Gastrocnemius medialis (tissue), 4 donors: ENCODE data around the gene MYOM3. TPM values are rescaled to one million over a fixed set of nuclear protein-coding genes. Genes with fewer than 3 reads are reported as not detected.

Source experiments
- ATAC-seq, 2 donors: fragments of 150-250 bp; one replicate each; pipeline ENCODE4 v1.9.1; 2016
- DNase-seq, 2 donors: peaks; one replicate each; pipeline ENCODE4 v3.0.0-alpha.2; 2019
- H3K27ac ChIP-seq, 4 donors: fragments of 200-600 bp; sonication (generic); 1 replicate in 1 of 4; 2 replicates in 3 of 4; pipeline ENCODE4 v1.5.1; 2016 to 2018; ENCODE audit warnings: mild to moderate bottlenecking in 2 of 4, moderate library complexity in 1 of 4
- H3K27me3 ChIP-seq, 3 donors: fragments of 200-600 bp; sonication (generic) in 2 of 3; 1 replicate in 1 of 3; 2 replicates in 2 of 3; pipeline versions ENCODE4 v1.5.1 to v1.6.0; 2016 to 2019; ENCODE audit warnings: mild to moderate bottlenecking in 1 of 3, moderate library complexity in 1 of 3
- H3K36me3 ChIP-seq, 2 donors: fragments of 200-600 bp; sonication (generic) in 1 of 2; one replicate each; pipeline ENCODE4 v1.5.1; 2017 to 2018
- H3K4me1 ChIP-seq, 2 donors: fragments of 200-600 bp; sonication (generic) in 1 of 2; one replicate each; pipeline ENCODE4 v1.5.1; 2016 to 2017; ENCODE audit warnings: mild to moderate bottlenecking in 2 of 2
- H3K4me3 ChIP-seq, 4 donors: fragments of 200-600 bp; sonication (generic) in 3 of 4; 1 replicate in 1 of 4; 2 replicates in 3 of 4; pipeline ENCODE4 v1.5.1; 2016 to 2019; ENCODE audit warnings: mild to moderate bottlenecking in 2 of 4
- H3K9me3 ChIP-seq, 3 donors: fragments of 200-600 bp; sonication (generic) in 2 of 3; 1 replicate in 1 of 3; 2 replicates in 2 of 3; pipeline ENCODE4 v1.5.1; 2016 to 2019
- POLR2A ChIP-seq, 2 donors: fragments of 450-650 bp; IDR thresholded peaks; one replicate each; pipeline ENCODE4 v1.6.1; 2017; ENCODE audit warnings: antibody characterized with exemption in 2 of 2, mild to moderate bottlenecking in 2 of 2, moderate library complexity in 2 of 2
- in situ Hi-C, 4 donors: fragments of 200-750 bp; cut with MboI; loops; one replicate each; pipeline versions ENCODE4 v1.15.0 to v1.8.0; 2017; ENCODE audit warnings: low sequenced_read_pairs in 4 of 4
- intact Hi-C: fragments of 100-400 bp; cut with DNase I; formaldehyde crosslinking; loops from one replicate; pipeline ENCODE4 v1.15.1; 2023; ENCODE audit warnings: low total_unique reads
- total RNA-seq, 4 donors: library from RNA; depleted of rRNA; stranded (reverse); fragments of >200 nt; gene quantifications; one replicate each; pipeline versions ENCODE4 v1.1.0 to v1.2.3, GENCODE V29; 2016
- TF ChIP-seq, protein P1 (sequence below), 5 experiments: fragments of 450-650 bp in 3 of 5; fragments of 200-600 bp in 2 of 5; sonication (generic) in 2 of 5; IDR thresholded peaks in 4 of 5; conservative IDR thresholded peaks in 1 of 5; 1 replicate in 4 of 5; 2 replicates in 1 of 5; pipeline ENCODE4 v1.5.1; 2016 to 2019; ENCODE audit warnings: antibody characterized with exemption in 5 of 5, mild to moderate bottlenecking in 3 of 5, moderate library complexity in 3 of 5

Gene MYOM3
- total RNA-seq, 4 donors from 2014 or later, result 114 to 266 (median 184) TPM

DNA sequence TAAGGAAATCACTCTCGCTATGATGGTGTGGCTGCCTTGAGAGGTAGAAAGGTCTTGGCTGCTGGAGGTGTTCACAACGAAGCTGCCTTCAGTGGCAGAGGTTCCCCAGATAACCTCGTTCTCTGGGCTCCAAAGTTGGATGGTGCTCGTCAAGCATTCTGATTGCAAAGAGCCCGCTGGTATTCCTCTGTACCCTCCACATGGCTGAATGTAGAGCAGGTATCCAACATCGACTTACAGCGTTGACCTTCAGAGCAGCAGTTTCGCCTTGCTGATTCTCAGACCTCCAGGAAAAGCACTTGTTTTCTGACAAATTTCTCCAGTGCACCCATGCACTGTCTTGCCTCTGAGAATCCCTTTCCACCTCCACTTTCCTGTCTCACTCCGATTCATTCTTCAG lies 35.3 kb upstream of the MYOM3 start:
- Histone ChIP-seq H3K4me1 (peaks cover 9 to 15% of the 10 kb centered on the region in 2 donors), H3K9me3 (no peaks in the 10 kb centered on the region), H3K4me3 (no peak overlapping the region), H3K27me3 (no peaks in the 10 kb centered on the region), H3K27ac (no peak overlapping the region), H3K36me3 (no peaks in the 10 kb centered on the region)
- no peak for ATAC-seq
- TF ChIP-seq, protein P1, sequence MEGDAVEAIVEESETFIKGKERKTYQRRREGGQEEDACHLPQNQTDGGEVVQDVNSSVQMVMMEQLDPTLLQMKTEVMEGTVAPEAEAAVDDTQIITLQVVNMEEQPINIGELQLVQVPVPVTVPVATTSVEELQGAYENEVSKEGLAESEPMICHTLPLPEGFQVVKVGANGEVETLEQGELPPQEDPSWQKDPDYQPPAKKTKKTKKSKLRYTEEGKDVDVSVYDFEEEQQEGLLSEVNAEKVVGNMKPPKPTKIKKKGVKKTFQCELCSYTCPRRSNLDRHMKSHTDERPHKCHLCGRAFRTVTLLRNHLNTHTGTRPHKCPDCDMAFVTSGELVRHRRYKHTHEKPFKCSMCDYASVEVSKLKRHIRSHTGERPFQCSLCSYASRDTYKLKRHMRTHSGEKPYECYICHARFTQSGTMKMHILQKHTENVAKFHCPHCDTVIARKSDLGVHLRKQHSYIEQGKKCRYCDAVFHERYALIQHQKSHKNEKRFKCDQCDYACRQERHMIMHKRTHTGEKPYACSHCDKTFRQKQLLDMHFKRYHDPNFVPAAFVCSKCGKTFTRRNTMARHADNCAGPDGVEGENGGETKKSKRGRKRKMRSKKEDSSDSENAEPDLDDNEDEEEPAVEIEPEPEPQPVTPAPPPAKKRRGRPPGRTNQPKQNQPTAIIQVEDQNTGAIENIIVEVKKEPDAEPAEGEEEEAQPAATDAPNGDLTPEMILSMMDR (IDR thresholded peaks at IDR 0.05 in 4 of 5, conservative IDR thresholded peaks at IDR 0.05 in 1 of 5), result no peak
- TF ChIP-seq POLR2A (IDR thresholded peaks at IDR 0.05), result no peak
- in situ Hi-C loops, result no loop called here
- intact Hi-C loops, result no loop called here
- no peak for DNase-seq

DNA sequence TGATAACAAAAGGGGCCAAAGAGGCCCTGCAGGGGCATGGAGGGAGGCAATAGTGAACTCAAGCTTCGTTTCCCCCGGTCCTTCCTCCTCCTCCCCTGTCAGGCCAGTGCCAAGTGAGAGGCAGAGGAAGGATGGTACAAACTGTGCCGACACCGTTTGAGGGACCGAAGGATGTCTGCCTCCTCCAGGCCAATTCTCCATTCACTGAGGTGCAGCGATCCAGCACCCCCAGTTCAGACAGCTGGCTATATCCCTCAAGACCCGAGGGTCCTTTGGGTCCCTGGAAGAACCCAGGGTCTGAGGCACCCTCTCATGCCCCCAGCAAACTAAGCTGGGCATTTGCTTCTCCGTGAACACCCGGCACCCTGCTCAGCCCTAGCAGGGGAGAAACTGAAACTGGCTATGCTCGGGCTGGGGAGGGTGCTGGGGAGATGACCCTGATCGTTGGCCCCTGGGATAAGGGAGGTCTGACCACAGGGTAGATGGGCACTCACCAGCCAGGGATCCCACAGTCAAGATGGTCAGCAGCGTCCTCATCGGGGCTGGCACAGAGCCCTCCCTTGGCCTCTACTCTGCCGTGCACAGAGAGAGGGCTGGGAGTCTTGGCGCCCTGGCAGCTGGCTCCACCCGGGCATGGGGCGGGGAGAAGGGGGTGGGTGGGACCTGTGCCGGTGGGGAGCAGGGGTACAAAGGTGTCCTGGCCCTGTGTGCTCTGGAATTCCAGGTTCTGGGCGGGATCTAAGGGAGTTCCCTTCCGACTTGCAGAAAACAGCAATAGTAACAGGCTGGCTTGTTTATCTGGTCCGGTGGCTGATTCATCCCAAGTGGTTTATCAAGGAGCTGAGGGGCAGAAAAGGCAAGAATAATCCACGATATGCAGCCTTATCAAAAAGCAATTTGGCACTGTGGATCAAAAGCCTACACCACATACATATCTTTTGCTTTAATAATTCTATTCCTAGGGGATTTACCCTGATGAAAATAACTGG lies 30.9 kb upstream of the MYOM3 start, which contains the start of gene IL22RA1:
IL22RA1 (minus strand) TSS at position 595 of the 989 bp plus-strand sequence; CDS start at position 537, 58 bp downstream.
- peaks cover 0 to 7% of the 10 kb centered on the region in 2 donors for H3K4me1 ChIP-seq
- no peak within 1 kb of the TSS for H3K27ac ChIP-seq
- no peak for TF ChIP-seq POLR2A (IDR thresholded peaks at IDR 0.05)
- TF ChIP-seq, protein P1 (IDR thresholded peaks at IDR 0.05 in 4 of 5, conservative IDR thresholded peaks at IDR 0.05 in 1 of 5), result no peak
- no peaks in the 10 kb centered on the region for H3K9me3 ChIP-seq
- peak; percentile 43 to 48 for ATAC-seq
- intact Hi-C loops, result no loop called here
- in situ Hi-C loops, result no loop called here
- H3K4me3 ChIP-seq, result peak within 1 kb of the TSS; percentile 33 to 61 (median 48)
- H3K36me3 ChIP-seq, result no peaks in the 10 kb centered on the region
- no peaks in the 10 kb centered on the region for H3K27me3 ChIP-seq
- no peak for DNase-seq

DNA sequence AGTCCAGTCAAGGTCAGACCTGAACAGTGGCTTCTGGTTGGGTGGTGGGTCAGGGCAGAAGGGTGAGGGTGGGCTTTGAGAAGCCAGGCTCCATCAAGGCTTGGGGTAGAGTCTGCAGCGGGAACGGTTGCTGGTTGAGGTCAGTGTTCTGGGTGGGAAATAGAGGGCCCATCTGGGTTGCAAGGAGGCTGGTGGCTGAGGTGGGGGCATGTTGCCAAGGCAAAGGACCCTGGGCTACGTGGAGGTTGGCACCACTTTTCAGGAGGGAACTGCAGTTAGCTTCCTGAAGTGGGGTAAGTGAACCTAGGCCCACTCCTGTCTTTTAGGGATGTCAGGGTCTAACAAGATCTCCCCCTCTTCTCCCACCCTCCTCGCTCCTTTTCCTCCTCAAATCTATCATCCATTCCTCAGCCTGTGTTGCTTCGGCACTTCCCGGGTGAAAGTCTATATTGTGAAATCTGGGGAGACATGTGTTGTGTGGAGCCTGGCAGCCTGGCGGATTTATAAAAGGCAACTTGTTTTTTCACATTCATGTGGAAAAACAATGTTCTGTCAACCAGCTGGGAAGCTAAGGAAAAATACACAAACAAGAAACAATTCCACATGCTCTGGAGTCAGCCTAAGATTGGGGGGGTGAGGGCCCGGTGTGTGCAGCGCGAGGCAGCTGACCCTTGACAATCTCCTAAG lies 29.5 kb upstream of the MYOM3 start:
- no peak for TF ChIP-seq POLR2A (IDR thresholded peaks at IDR 0.05)
- TF ChIP-seq, protein P1 (IDR thresholded peaks at IDR 0.05 in 4 of 5, conservative IDR thresholded peaks at IDR 0.05 in 1 of 5), result no peak
- Histone ChIP-seq H3K36me3 (no peaks in the 10 kb centered on the region), H3K27ac (no peak overlapping the region), H3K9me3 (no peaks in the 10 kb centered on the region), H3K27me3 (no peaks in the 10 kb centered on the region), H3K4me3 (no peak overlapping the region), H3K4me1 (peaks cover 0 to 7% of the 10 kb centered on the region in 2 donors)
- ATAC-seq, result no peak
- no peak for DNase-seq
- in situ Hi-C loops, result no loop called here
- intact Hi-C loops, result no loop called here

DNA sequence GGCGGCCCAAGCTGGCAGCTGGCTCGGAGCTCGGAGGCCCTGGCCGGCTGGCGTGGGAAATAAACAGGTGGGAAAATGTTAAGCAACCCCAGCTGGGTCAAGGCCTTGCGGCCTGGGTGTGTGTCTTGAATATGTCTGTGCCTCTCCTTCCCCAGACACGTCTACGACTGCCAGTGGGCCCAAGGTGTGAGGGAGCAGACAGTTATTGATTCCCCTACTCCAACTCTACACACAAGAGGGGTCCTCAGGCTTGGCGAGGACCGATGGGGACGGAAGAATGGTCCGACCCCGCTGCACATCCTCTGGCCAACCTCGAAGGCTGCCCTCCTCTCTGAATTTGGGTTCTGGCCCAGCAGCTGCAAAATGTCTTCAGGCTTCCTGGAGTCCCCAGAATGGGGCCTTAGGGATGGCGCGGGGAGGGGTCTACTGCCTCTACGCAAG lies 28.8 kb upstream of the MYOM3 start:
- DNase-seq (no peak), ATAC-seq (no peak)
- intact Hi-C loops, result no loop called here
- H3K27me3 ChIP-seq, result no peaks in the 10 kb centered on the region
- H3K4me3 ChIP-seq, result no peak overlapping the region
- H3K9me3 ChIP-seq, result no peaks in the 10 kb centered on the region
- in situ Hi-C loops, result no loop called here
- peaks cover 0 to 7% of the 10 kb centered on the region in 2 donors for H3K4me1 ChIP-seq
- no peak for TF ChIP-seq POLR2A (IDR thresholded peaks at IDR 0.05)
- TF ChIP-seq, protein P1 (IDR thresholded peaks at IDR 0.05 in 4 of 5, conservative IDR thresholded peaks at IDR 0.05 in 1 of 5), result no peak
- H3K27ac ChIP-seq, result no peak overlapping the region
- no peaks in the 10 kb centered on the region for H3K36me3 ChIP-seq
